Measurements from ENCODE around the gene C12orf50.

DNA sequence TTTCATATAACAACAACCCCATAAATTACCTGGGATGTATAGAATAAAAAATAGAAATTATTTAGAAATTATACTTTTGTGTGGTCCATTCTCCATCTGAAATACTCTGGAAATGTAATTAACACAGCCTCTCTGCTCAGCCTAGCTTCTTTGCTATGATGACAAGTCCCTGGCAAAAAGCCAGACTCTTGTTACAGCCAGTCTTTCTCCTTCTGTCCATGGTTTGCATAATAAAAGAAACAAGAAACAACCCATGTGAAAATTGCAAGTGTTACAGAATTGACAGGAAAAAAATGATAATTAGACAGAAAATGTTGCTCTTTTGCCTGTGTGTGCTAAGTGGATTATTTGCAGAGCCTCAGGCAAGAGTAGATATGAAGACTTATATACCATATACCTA is 61.3 kb downstream of the C12orf50 start:
- TF ChIP-seq, protein P1, sequence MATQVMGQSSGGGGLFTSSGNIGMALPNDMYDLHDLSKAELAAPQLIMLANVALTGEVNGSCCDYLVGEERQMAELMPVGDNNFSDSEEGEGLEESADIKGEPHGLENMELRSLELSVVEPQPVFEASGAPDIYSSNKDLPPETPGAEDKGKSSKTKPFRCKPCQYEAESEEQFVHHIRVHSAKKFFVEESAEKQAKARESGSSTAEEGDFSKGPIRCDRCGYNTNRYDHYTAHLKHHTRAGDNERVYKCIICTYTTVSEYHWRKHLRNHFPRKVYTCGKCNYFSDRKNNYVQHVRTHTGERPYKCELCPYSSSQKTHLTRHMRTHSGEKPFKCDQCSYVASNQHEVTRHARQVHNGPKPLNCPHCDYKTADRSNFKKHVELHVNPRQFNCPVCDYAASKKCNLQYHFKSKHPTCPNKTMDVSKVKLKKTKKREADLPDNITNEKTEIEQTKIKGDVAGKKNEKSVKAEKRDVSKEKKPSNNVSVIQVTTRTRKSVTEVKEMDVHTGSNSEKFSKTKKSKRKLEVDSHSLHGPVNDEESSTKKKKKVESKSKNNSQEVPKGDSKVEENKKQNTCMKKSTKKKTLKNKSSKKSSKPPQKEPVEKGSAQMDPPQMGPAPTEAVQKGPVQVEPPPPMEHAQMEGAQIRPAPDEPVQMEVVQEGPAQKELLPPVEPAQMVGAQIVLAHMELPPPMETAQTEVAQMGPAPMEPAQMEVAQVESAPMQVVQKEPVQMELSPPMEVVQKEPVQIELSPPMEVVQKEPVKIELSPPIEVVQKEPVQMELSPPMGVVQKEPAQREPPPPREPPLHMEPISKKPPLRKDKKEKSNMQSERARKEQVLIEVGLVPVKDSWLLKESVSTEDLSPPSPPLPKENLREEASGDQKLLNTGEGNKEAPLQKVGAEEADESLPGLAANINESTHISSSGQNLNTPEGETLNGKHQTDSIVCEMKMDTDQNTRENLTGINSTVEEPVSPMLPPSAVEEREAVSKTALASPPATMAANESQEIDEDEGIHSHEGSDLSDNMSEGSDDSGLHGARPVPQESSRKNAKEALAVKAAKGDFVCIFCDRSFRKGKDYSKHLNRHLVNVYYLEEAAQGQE (IDR thresholded peaks at IDR 0.05; ENCODE audit: borderline replicate concordance) = no peak
- TF ChIP-seq, protein P1 (CRISPR knock-in tag; IDR thresholded peaks at IDR 0.05; ENCODE audit: low read depth) = no peak
- no peak for TF ChIP-seq ZSCAN29 (IDR thresholded peaks at IDR 0.05)
- TF ChIP-seq FOXM1 (IDR thresholded peaks at IDR 0.05; ENCODE audit: low read depth) = no peak
- no peak for TF ChIP-seq FOXM1 (CRISPR knock-in tag; IDR thresholded peaks at IDR 0.05; ENCODE audit: low read depth)
- no peak for TF ChIP-seq DNMT1 (IDR thresholded peaks at IDR 0.05)
- no peak for TF ChIP-seq SREBF2 (CRISPR knock-in tag; IDR thresholded peaks at IDR 0.05)
- TF ChIP-seq SIN3A (IDR thresholded peaks at IDR 0.05; ENCODE audit: borderline replicate concordance in 2 of 2, control insufficient read depth in 1 of 2, low read depth in 2 of 2, low read length in 2 of 2) = no peak
- TF ChIP-seq KAT7 (CRISPR knock-in tag; IDR thresholded peaks at IDR 0.05; ENCODE audit: borderline replicate concordance) = no peak
- TF ChIP-seq, protein P2, sequence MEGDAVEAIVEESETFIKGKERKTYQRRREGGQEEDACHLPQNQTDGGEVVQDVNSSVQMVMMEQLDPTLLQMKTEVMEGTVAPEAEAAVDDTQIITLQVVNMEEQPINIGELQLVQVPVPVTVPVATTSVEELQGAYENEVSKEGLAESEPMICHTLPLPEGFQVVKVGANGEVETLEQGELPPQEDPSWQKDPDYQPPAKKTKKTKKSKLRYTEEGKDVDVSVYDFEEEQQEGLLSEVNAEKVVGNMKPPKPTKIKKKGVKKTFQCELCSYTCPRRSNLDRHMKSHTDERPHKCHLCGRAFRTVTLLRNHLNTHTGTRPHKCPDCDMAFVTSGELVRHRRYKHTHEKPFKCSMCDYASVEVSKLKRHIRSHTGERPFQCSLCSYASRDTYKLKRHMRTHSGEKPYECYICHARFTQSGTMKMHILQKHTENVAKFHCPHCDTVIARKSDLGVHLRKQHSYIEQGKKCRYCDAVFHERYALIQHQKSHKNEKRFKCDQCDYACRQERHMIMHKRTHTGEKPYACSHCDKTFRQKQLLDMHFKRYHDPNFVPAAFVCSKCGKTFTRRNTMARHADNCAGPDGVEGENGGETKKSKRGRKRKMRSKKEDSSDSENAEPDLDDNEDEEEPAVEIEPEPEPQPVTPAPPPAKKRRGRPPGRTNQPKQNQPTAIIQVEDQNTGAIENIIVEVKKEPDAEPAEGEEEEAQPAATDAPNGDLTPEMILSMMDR (IDR thresholded peaks at IDR 0.05 in 2 of 3, conservative IDR thresholded peaks at IDR 0.05 in 1 of 3; ENCODE audit: insufficient read depth in 2 of 3, low read depth in 1 of 3, low read length in 3 of 3) = no peak
- no peak for TF ChIP-seq TEAD2 (tag; IDR thresholded peaks at IDR 0.05)
- TF ChIP-seq POLR2AphosphoS5 (IDR thresholded peaks at IDR 0.05; ENCODE audit: control insufficient read depth, insufficient read depth, low read depth, low read length) = no peak
- TF ChIP-seq, protein P3, sequence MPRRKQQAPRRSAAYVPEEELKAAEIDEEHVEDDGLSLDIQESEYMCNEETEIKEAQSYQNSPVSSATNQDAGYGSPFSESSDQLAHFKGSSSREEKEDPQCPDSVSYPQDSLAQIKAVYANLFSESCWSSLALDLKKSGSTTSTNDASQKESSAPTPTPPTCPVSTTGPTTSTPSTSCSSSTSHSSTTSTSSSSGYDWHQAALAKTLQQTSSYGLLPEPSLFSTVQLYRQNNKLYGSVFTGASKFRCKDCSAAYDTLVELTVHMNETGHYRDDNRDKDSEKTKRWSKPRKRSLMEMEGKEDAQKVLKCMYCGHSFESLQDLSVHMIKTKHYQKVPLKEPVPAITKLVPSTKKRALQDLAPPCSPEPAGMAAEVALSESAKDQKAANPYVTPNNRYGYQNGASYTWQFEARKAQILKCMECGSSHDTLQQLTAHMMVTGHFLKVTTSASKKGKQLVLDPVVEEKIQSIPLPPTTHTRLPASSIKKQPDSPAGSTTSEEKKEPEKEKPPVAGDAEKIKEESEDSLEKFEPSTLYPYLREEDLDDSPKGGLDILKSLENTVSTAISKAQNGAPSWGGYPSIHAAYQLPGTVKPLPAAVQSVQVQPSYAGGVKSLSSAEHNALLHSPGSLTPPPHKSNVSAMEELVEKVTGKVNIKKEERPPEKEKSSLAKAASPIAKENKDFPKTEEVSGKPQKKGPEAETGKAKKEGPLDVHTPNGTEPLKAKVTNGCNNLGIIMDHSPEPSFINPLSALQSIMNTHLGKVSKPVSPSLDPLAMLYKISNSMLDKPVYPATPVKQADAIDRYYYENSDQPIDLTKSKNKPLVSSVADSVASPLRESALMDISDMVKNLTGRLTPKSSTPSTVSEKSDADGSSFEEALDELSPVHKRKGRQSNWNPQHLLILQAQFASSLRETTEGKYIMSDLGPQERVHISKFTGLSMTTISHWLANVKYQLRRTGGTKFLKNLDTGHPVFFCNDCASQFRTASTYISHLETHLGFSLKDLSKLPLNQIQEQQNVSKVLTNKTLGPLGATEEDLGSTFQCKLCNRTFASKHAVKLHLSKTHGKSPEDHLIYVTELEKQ (CRISPR knock-in tag; IDR thresholded peaks at IDR 0.05) = no peak
- no peak for TF ChIP-seq SOX6 (IDR thresholded peaks at IDR 0.05)
